ENCODE results near the gene GTF2A2.

DNA sequence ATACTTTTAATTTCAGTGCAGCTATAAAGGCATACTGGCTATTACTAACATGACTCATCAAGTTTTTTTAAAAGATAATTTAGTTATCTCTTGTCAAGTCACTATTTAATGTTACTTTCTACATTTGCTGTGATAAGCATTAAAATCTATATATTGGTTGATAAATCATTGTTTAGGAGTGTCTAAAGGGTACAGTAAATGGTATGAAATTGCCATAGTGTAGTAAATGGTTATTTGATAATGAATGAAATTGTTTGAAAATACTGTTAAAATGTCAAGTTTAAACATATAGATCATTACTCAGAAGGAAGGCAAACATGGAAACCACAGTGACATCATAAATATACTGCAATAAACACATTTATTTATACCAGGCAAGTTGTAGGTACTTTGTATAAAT lies 45.0 kb upstream of the GTF2A2 start:
- TF ChIP-seq, protein P1, sequence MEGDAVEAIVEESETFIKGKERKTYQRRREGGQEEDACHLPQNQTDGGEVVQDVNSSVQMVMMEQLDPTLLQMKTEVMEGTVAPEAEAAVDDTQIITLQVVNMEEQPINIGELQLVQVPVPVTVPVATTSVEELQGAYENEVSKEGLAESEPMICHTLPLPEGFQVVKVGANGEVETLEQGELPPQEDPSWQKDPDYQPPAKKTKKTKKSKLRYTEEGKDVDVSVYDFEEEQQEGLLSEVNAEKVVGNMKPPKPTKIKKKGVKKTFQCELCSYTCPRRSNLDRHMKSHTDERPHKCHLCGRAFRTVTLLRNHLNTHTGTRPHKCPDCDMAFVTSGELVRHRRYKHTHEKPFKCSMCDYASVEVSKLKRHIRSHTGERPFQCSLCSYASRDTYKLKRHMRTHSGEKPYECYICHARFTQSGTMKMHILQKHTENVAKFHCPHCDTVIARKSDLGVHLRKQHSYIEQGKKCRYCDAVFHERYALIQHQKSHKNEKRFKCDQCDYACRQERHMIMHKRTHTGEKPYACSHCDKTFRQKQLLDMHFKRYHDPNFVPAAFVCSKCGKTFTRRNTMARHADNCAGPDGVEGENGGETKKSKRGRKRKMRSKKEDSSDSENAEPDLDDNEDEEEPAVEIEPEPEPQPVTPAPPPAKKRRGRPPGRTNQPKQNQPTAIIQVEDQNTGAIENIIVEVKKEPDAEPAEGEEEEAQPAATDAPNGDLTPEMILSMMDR (IDR thresholded peaks at IDR 0.05; ENCODE audit: low read depth, low read length, poor library complexity, severe bottlenecking): no peak
- no peak for TF ChIP-seq EZH2phosphoT487 (IDR thresholded peaks at IDR 0.05; ENCODE audit: borderline replicate concordance, low read length)
